Caco-2 (cell line): ENCODE results near the gene B9D2. TPM values are rescaled to one million over a fixed set of nuclear protein-coding genes. Genes with fewer than 3 reads are reported as not detected.
A peak's percentile ranks its signal among the peaks of the same experiment; 100 is the strongest.
"Not testable (repeated sequence)": the region's sequence is repeated elsewhere in the genome, so short reads cannot be mapped to it uniquely, and the experiment has no call there.

Experiments used
- BruUV-seq: library from RNA; stranded (reverse); fragments of 400-500 nt; replicated peaks from 2 replicates; lab custom pipeline; 2021; lab: Mats Ljungman, UMichigan
- CTCF ChIA-PET: fragments of 300-600 bp; sonication (Branson Sonifier 250); formaldehyde crosslinking; loops from one replicate; lab custom pipeline; 2022; ENCODE audit warnings: antibody characterized with exemption; lab: Charles Lee
- POLR2A ChIA-PET: fragments of 300-600 bp; sonication (Branson Sonifier 250); formaldehyde crosslinking; loops from one replicate; lab custom pipeline; 2022; ENCODE audit warnings: antibody characterized with exemption; lab: Charles Lee
- DNase-seq, 2 experiments: peaks; one replicate each; pipeline versions ENCODE4 v3.0.0 to v3.0.0-alpha.2; 2020 to 2022
- H3K27me3 ChIP-seq: replicated peaks from 2 replicates; pipeline ENCODE4 v1.6.0; 2011; ENCODE audit warnings: low read length; ENCODE audit not compliant: control insufficient read depth, insufficient read depth
- H3K36me3 ChIP-seq: 2 replicates; pipeline ENCODE4 v1.5.1; 2011; ENCODE audit warnings: low read length; ENCODE audit not compliant: control insufficient read depth, insufficient read depth
- H3K4me1 ChIP-seq: fragments of 250-450 bp; sonication (Bioruptor Pico); 2 replicates; pipeline ENCODE4 v1.5.1; 2020; ENCODE audit warnings: mild to moderate bottlenecking
- H3K4me3 ChIP-seq: 2 replicates; pipeline ENCODE4 v1.5.1; 2011; ENCODE audit warnings: low read depth, mild to moderate bottlenecking, control low read depth, low read length
- H3K9me3 ChIP-seq: fragments of 250-450 bp; sonication (Bioruptor Pico); 2 replicates; pipeline ENCODE4 v1.5.1; 2020; ENCODE audit warnings: mild to moderate bottlenecking, moderate library complexity
- H3K27ac Mint-ChIP-seq: one replicate; pipeline ENCODE4 v1.8.0; 2022; ENCODE audit warnings: mixed read lengths; ENCODE audit not compliant: unreplicated experiment
- H3K27me3 Mint-ChIP-seq: one replicate; pipeline ENCODE4 v1.8.0; 2022; ENCODE audit warnings: mixed read lengths; ENCODE audit not compliant: insufficient read depth, unreplicated experiment
- H3K36me3 Mint-ChIP-seq: one replicate; pipeline ENCODE4 v1.8.0; 2022; ENCODE audit warnings: mild to moderate bottlenecking, mixed read lengths; ENCODE audit not compliant: insufficient read depth, unreplicated experiment
- H3K4me1 Mint-ChIP-seq: one replicate; pipeline ENCODE4 v1.8.0; 2022; ENCODE audit warnings: low read depth, mixed read lengths; ENCODE audit not compliant: unreplicated experiment
- H3K4me3 Mint-ChIP-seq: one replicate; pipeline ENCODE4 v1.8.0; 2022; ENCODE audit warnings: mild to moderate bottlenecking, moderate library complexity, mixed read lengths; ENCODE audit not compliant: unreplicated experiment
- H3K9me3 Mint-ChIP-seq: one replicate; pipeline ENCODE4 v1.8.0; 2022; ENCODE audit warnings: mixed read lengths; ENCODE audit not compliant: unreplicated experiment
- intact Hi-C: fragments of 100-400 bp; cut with micrococcal nuclease; formaldehyde crosslinking; loops from one replicate; pipeline ENCODE4 v1.10.0; 2022; ENCODE audit not compliant: unreplicated experiment
- total RNA-seq: library from RNA; stranded (reverse); gene quantifications from 2 replicates; pipeline ENCODE4 v1.2.3, GENCODE V29; 2022
- TF ChIP-seq, protein P1 (sequence below), 2 experiments: fragments of 200-600 bp in 1 of 2; IDR thresholded peaks; 1 replicate in 1 of 2; 2 replicates in 1 of 2; pipeline versions ENCODE4 v1.5.1 to v1.8.0; 2011 to 2022; ENCODE audit warnings: antibody characterized with exemption in 1 of 2, control low read depth in 1 of 2, inconsistent platforms in 1 of 2, low read depth in 1 of 2, low read length in 1 of 2, mild to moderate bottlenecking in 1 of 2, moderate library complexity in 1 of 2; ENCODE audit not compliant: insufficient read depth in 1 of 2, severe bottlenecking in 1 of 2, unreplicated experiment in 1 of 2

The B9D2 gene
- total RNA-seq, 1 experiment from 2014 or later, result 3.6 TPM

DNA sequence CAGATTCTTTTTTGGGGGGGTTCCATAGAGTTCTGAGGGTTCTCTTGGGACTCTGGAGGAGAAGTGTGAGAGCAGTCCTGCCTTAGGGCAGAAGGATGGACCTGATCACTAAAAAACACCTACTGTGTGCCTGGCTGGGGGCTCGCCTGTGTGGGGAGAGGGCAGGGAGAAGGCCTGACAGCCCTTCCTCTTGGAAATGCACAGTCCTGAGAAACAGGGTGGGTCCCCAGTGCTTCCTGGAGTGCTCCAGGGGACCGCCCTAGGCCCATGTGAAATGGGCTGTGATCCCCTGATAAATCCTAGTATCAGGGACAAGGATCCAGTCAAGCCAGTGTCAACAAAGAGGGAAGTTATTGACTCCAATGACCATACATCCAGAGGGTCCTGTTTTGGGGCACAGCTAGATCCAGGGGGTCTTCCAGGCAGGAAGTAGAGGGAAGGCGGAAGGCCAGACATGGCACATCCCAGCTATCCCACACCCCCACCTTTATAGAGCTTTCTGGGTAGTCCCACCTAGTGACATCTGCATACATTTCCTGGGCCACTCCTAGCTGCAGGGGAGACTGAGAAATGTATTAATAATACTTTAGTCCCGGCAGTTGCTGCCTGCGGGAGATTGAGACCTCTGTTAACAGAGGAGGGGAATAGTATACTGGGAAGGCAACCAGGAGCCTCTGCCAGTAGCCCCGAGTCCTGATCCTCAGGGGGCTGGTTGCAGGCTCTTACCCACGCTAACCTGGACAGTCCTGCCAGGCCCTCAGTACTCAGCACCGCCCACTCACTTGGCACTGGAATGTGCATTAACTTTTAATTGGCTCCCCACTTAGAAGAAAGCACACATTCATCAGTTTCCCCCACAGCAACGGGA lies 47.4 kb upstream of the B9D2 start:
- TF ChIP-seq, protein P1, sequence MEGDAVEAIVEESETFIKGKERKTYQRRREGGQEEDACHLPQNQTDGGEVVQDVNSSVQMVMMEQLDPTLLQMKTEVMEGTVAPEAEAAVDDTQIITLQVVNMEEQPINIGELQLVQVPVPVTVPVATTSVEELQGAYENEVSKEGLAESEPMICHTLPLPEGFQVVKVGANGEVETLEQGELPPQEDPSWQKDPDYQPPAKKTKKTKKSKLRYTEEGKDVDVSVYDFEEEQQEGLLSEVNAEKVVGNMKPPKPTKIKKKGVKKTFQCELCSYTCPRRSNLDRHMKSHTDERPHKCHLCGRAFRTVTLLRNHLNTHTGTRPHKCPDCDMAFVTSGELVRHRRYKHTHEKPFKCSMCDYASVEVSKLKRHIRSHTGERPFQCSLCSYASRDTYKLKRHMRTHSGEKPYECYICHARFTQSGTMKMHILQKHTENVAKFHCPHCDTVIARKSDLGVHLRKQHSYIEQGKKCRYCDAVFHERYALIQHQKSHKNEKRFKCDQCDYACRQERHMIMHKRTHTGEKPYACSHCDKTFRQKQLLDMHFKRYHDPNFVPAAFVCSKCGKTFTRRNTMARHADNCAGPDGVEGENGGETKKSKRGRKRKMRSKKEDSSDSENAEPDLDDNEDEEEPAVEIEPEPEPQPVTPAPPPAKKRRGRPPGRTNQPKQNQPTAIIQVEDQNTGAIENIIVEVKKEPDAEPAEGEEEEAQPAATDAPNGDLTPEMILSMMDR (IDR thresholded peaks at IDR 0.05; ENCODE audit: insufficient read depth in 1 of 2, low read depth in 1 of 2, low read length in 1 of 2, severe bottlenecking in 1 of 2, unreplicated experiment in 1 of 2), result no peak
- Histone ChIP-seq H3K4me1 (peaks cover 15% of the 10 kb centered on the region), H3K36me3 (peaks cover 2% of the 10 kb centered on the region; the same call in 1 of the 2 replicates), H3K9me3 (no peaks in the 10 kb centered on the region), H3K27me3 (no peaks in the 10 kb centered on the region), H3K4me3 (no peak overlapping the region)
- no peak overlapping the region for H3K4me3 Mint-ChIP-seq
- BruUV-seq, result no TSS peak
- no peak for DNase-seq
- no peaks in the 10 kb centered on the region for H3K9me3 Mint-ChIP-seq
- intact Hi-C loops, result no loop called here
- peaks cover 27% of the 10 kb centered on the region for H3K36me3 Mint-ChIP-seq
- H3K27ac Mint-ChIP-seq, result no peak overlapping the region
- POLR2A ChIA-PET, result no interaction called here
- CTCF ChIA-PET, result no interaction called here
- H3K27me3 Mint-ChIP-seq, result no peaks in the 10 kb centered on the region
- H3K4me1 Mint-ChIP-seq, result peaks cover 16% of the 10 kb centered on the region

DNA sequence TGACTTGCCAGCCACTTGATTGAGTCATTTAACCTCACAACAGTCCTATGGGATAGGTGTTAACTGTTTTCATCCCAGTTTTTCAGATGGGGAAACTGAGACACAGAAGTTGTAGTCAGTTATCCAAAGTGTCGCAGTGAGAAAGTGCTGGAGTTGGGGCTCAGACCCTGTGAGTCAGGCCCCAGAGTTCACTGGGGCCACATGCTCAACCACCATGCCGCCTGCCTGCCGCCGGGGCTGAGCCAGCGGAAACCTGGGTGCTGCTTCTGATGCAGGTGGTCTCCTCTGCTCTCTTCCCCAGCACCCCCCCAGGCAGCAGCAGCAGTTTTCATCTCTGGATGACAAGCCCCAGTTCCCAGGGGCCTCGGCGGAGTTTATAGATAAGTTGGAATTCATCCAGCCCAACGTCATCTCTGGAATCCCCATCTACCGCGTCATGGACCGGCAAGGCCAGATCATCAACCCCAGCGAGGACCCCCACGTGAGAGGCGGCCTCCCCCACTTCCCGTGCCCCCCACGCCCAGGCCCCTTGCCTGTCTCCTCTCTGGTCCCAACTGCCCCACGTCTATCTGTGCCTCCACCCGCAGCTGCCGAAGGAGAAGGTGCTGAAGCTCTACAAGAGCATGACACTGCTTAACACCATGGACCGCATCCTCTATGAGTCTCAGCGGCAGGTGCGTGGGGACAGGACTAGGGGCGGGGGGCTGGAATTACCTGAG lies 46.5 kb upstream of the B9D2 start:
- no TSS peak for BruUV-seq
- H3K27ac Mint-ChIP-seq, result peak overlapping the region; percentile 89
- peaks cover 27% of the 10 kb centered on the region for H3K36me3 Mint-ChIP-seq
- ChIA-PET POLR2A (interaction anchor here (1.2 kb wide), 1 partner anchor 29 kb away, joined by 10 read pairs; the partner anchor contains the start of gene DMAC2), CTCF (no interaction called here)
- no peaks in the 10 kb centered on the region for H3K9me3 ChIP-seq
- H3K36me3 ChIP-seq, result peaks cover 2% of the 10 kb centered on the region; the same call in 1 of the 2 replicates
- no peak overlapping the region for H3K4me3 ChIP-seq
- H3K4me3 Mint-ChIP-seq, result no peak overlapping the region
- no peaks in the 10 kb centered on the region for H3K9me3 Mint-ChIP-seq
- no peaks in the 10 kb centered on the region for H3K27me3 Mint-ChIP-seq
- no peak for DNase-seq
- H3K4me1 ChIP-seq, result peaks cover 15% of the 10 kb centered on the region
- intact Hi-C loops, result no loop called here
- TF ChIP-seq, protein P1 (IDR thresholded peaks at IDR 0.05; ENCODE audit: insufficient read depth in 1 of 2, low read depth in 1 of 2, low read length in 1 of 2, severe bottlenecking in 1 of 2, unreplicated experiment in 1 of 2), result no peak
- no peaks in the 10 kb centered on the region for H3K27me3 ChIP-seq
- H3K4me1 Mint-ChIP-seq, result peaks cover 16% of the 10 kb centered on the region

GRCh38 chr19:41409288-41409687 lies 45.3 kb upstream of the B9D2 start:
- TF ChIP-seq, protein P1 (IDR thresholded peaks at IDR 0.05; ENCODE audit: insufficient read depth in 1 of 2, low read depth in 1 of 2, low read length in 1 of 2, severe bottlenecking in 1 of 2, unreplicated experiment in 1 of 2), result no peak
- Mint-ChIP-seq H3K27ac (peak overlapping the region; percentile 89), H3K9me3 (no peaks in the 10 kb centered on the region), H3K4me1 (peaks cover 16% of the 10 kb centered on the region), H3K27me3 (no peaks in the 10 kb centered on the region), H3K36me3 (peaks cover 21% of the 10 kb centered on the region), H3K4me3 (peak overlapping the region; percentile 59)
- H3K9me3 ChIP-seq, result no peaks in the 10 kb centered on the region
- DNase-seq, result peak; percentile 75 to 80
- no peaks in the 10 kb centered on the region for H3K27me3 ChIP-seq
- no TSS peak for BruUV-seq
- ChIA-PET POLR2A (interaction anchor here (1.0 to 1.2 kb wide), 4 partner anchors 11 to 45 kb away, joined by 3 to 10 read pairs (median 6); partner anchors contain the start of genes B9D2 and DMAC2), CTCF (interaction anchor here (0.6 to 1.4 kb wide), 4 partner anchors 22 to 543 kb away, joined by 4 to 7 read pairs (median 6); partner anchors contain the start of gene DMAC2)
- H3K4me1 ChIP-seq, result peaks cover 15% of the 10 kb centered on the region
- no peaks in the 10 kb centered on the region; the same call in 1 of the 2 replicates for H3K36me3 ChIP-seq
- H3K4me3 ChIP-seq, result no peak overlapping the region
- intact Hi-C loops, result loop anchor here (1.0 kb wide), 2 partner anchors 18 to 22 kb away; partner anchors contain the start of gene B3GNT8

DNA sequence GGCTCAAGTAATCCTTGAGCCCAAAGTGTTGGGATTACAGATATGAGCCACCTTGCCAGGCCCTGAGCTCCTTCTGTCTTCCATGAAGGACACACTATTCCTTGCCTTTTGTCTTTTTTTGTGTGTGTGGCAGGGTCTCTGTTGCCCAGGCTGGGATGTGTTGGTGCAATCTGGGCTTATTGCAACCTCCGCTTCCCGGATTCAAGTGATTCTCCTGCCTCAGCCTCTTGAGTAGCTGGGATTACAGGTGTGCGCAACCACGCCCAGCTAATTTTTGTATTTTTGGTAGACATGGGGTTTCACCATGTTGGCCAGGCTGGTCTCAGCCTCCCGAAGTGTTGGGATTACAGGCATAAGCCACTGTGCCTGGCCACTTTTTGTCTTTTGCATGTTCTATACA lies 44.9 kb upstream of the B9D2 start:
- Mint-ChIP-seq H3K36me3 (peaks cover 20% of the 10 kb centered on the region), H3K4me3 (peak overlapping the region; percentile 59), H3K27ac (peak overlapping the region; percentile 89), H3K4me1 (peaks cover 16% of the 10 kb centered on the region)
- peaks cover 15% of the 10 kb centered on the region for H3K4me1 ChIP-seq
- not testable (repeated sequence) for H3K4me3 ChIP-seq, H3K9me3 Mint-ChIP-seq, H3K27me3 Mint-ChIP-seq, BruUV-seq, H3K9me3 ChIP-seq, DNase-seq, H3K36me3 ChIP-seq, H3K27me3 ChIP-seq
- ChIA-PET POLR2A (interaction anchor here (1.0 to 1.3 kb wide), 4 partner anchors 10 to 45 kb away, joined by 3 to 8 read pairs (median 6); partner anchors contain the start of gene B9D2), CTCF (interaction anchor here (0.7 to 1.4 kb wide), 2 partner anchors 23 to 544 kb away, joined by 6 to 7 read pairs; no protein-coding TSS in a partner anchor)
- intact Hi-C loops, result loop anchor here (1.0 kb wide), 2 partner anchors 18 to 22 kb away; partner anchors contain the start of gene B3GNT8
